Measurements from ENCODE around the gene DCAF11.

DCAF11 gene

GRCh38 chr14:24079491-24080141, 35.0 kb upstream of the DCAF11 start:
- DNase-seq: no peak

DNA sequence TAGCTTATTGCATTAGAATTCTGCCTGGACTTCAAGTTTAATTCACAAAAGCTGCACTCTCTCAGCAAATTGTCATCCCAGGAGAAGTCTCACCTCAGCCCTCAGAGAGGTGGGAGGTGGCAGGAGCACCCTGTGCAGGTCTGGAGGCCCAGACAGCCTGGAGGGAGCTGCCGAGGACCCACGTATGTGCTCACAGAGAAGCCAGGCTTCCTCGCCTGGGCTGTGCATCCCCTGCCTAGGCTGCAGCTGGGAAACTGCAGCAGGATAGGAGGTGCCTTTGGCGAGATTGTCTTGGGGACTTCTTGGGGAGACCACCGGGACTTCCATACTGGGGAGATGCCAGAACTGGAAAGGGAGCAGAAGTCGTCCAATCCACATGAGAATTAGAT, 34.4 kb upstream of the DCAF11 start:
- DNase-seq: no peak

GRCh38 chr14:24080888-24081738, 33.5 kb upstream of the DCAF11 start:
- DNase-seq: peak; percentile 49 to 65 (median 52)

DNA sequence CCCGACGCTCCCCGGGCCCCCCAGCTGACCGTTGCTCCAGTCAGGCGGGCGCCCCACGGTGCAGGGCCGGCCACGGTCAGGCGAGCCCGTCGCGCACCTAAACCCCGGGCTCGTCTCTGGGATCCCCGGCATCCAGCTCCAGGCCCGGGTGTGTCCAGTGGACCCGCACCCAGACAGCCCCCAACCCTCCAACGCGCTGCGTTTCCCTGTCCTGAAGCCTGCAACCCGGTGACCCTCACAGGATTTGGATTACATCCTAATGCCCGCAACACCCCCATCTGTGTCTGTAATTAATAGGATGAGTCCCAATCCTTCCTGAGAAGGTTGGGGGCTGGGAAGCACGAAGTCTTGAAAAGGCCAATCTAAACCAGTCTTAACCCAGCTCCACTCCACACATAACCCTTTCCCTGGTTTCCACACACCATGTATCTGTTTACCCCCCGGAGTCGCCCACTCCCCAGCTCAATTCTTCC, 32.8 kb upstream of the DCAF11 start:
- no peak for DNase-seq

GRCh38 chr14:24082411-24083080, 32.0 kb upstream of the DCAF11 start:
- no peak for DNase-seq

DNA sequence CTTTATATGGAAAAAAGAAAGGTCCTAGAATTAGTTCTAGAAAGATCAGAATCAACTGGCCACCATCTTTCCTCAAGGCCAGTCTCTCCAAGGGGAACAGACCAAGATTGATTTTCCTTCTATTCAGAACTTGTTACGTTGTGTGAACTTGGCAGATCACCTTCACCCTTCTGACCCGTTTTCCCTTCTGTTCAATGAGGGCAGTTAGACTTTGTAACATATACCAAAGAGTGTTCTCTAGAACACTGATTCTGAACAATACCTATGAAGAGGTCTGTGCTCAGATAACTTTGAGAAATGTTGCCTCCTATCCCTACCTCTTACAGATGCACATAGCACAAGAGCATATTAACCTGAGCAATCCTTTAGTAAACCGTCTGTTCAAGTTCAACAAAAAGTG, 31.1 kb upstream of the DCAF11 start:
- no peak for DNase-seq

DNA sequence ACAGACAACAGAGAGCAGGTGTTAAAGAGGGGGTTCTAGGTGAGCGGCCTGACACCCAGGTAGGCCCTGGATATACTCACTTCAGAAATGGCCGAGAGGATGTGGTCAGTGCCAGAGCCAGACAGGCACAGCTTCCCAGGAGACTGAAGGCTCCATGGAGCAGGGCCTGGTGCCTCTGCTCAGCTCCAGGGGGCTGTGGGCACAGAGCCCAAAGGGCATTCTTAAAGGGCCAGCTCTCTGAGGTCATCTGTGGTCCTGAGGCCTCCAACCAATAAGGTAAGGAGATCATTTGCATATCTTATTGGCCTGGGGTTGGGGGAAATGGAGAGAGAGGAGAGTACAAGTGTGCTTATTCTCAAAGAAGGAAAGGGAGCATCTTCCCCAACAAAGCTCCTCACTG, 30.1 kb upstream of the DCAF11 start:
- no peak for DNase-seq

DNA sequence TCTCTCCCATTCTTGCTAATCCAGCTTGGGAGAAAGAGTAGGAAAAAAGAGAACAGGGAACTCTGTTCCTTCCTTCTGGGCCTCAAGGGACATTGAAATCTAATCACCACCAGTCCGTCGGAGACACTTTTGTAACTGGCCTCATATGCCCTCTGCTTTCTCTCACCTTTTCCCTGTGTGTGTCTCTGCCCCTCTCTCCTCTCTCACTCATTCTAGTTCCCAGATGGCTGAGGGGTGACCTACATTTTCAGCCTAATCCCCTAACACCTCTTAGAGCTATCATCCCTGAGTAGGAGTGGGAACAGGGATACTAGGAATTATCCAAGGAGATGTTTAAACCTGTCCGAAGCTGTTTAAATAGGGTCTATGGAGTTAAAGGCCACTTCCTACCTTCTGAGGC, 29.4 kb upstream of the DCAF11 start:
- no peak for DNase-seq

DNA sequence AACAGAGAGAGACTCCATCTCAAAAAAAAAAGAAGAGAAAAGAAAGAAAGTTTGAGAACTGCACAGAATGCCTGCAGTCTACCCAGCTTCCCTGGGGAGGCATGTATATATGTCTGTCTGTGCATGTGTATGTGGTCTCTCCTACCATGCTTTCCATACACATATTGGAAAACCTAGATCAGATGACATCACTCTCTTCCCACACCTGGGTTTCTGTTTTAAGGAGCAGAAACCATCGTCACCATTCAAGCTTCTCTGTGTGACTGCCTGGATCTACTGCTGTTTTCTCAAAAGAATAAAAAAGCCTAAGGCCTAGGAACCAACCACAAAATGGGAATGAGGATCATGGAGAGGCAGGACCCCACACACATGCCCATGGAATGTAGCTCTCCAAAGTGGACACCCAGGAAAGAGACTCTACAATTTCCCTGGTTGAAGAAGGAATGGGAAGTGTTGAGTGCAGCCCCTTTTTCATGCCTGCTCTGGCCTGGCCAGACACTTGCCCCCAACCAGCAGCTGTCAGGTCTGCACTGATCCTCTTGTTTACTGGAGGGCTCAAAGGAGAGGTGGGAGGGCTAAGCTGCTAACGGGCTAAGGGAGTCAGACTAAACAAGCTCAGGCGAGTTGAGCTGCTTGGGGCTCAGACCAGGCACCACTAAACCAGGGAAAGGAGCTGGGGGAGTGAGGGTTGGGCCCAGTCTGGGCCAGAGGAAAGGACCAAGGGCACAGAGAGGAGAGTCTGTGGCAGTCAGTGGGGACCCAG, 28.2 kb upstream of the DCAF11 start:
- no peak for DNase-seq

- no peak for DNase-seq
Measured at GRCh38 chr14:24087004-24087403, 27.6 kb upstream of the DCAF11 start.

DNA sequence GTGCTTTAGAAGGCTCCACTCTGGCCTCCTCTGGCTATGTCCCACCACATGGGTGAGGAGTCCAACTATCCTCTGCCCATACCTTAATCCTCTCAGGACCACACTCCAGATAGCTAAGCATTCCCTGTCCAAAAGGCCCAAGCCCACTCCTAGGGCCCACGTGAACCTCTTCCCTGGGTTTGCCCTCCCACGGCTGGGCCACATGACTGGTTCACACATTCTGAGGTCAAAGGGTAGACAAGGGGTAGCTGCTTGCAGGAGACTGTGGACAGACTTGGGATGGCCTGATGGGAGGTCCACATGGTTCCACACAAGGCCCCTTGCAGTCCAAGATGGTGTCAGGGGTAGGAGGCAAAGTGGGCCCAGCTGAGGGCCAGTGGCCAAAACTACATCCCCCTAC, 26.5 kb upstream of the DCAF11 start:
- no peak for DNase-seq

GRCh38 chr14:24089890-24090289, 24.7 kb upstream of the DCAF11 start:
- DNase-seq: no peak

DNA sequence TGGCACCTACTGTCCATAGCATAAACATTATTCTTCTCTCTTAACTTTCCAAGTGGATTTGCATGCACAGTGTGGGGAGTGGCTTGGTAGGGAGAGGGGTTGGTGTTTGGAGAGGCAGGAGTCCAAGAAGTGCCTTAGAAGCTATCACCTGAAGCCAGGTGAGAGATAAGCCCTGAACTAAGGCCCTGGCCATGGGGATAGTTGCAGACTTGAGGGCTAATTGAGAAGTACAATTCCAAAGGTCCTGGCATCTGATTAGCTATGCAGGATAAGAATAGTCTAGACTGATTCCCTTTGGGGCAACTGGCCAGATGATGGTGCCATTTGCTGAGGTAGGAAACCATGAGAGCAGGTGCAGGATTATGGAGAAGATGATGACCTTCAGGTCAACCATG, 22.5 kb upstream of the DCAF11 start:
- no peak for DNase-seq

GRCh38 chr14:24092505-24093206, 21.9 kb upstream of the DCAF11 start:
- peak; percentile 88 to 92 (median 91) for DNase-seq

DNA sequence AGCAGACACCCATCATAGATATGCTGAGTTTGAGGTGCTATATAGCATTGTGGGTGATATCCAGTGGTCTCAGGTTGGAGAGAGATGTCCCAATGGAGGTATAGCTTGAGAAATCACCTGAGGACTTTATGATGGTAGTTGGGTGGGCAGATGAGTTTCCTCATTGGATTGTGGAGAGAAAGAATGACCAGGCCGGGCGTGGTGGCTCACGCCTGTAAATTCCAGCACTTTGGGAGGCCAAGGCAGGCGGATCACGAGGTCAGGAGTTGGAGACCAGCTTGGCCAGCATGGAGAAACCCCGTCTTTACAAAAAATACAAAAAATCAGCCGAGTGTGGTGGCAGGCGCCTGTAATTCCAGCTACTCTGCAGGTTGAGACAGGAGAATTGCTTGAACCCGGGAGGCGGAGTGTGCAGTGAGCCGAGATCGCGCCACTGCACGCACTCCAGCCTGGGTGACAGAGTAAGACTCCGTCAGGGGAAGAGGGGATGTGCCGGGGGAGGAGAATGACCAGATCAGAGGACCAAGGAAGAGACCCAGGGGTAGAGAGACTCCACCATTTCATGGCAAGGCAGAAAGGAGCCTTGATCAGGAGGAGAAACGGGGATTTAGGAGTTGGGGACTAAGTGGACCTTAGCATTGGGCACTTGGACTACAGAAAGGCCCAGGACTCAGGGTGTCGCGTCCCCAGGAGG, 21.2 kb upstream of the DCAF11 start:
- DNase-seq: no peak

DNA sequence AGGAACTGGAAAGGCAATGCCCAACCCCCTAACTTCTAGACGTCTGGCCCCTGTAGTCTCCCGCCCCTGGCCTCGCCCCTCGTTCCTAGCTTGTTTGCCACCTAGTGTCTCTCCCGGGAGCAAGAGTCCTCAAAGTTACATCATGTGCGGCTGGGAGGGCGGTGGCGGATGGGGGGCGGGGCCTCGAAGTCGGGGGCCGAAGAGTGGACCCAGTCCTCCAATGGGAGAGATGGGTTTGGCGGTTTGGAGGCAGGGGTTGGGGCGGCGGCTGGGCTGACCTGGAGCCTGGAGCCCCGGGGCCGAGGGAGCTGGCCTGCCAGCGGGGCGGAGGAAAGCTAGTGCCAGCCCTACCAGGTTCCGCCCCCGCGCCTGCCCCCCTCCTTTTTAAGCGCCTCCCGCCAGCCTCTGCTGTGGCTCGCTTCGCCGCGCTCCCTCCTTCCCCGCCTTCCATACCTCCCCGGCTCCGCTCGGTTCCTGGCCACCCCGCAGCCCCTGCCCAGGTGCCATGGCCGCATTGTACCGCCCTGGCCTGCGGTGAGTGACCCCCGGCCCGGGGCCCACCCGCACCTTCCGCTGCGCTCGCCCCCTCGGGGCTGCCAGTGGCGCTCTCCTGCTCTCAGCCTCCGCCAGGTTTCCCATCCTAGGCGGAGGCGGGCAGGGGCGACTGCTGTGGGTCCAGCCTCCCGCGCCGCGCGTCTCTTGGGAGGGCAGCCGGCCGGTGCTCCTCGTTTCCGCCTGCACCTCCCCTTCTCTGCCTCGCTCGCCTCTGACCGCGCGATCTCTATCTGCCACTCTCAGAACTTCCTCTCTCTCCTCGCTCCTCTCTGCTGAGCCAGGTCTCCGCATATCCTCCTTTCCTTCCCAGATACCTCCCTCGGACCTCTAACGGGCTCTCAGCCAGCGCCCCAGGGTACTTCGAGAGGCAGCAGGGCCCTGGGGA, 20.4 kb upstream of the DCAF11 start, which contains the start of gene PCK2:
TSS of gene PCK2 (plus strand) at position 411 of the 940 bp plus-strand sequence. CDS start at position 506, 95 bp downstream.
- DNase-seq: peak; percentile 93 to 97 (median 96)

- DNase-seq: peak in 1 of 3 donors; percentile 32
Measured at GRCh38 chr14:24094841-24095270, 19.7 kb upstream of the DCAF11 start.

DNA sequence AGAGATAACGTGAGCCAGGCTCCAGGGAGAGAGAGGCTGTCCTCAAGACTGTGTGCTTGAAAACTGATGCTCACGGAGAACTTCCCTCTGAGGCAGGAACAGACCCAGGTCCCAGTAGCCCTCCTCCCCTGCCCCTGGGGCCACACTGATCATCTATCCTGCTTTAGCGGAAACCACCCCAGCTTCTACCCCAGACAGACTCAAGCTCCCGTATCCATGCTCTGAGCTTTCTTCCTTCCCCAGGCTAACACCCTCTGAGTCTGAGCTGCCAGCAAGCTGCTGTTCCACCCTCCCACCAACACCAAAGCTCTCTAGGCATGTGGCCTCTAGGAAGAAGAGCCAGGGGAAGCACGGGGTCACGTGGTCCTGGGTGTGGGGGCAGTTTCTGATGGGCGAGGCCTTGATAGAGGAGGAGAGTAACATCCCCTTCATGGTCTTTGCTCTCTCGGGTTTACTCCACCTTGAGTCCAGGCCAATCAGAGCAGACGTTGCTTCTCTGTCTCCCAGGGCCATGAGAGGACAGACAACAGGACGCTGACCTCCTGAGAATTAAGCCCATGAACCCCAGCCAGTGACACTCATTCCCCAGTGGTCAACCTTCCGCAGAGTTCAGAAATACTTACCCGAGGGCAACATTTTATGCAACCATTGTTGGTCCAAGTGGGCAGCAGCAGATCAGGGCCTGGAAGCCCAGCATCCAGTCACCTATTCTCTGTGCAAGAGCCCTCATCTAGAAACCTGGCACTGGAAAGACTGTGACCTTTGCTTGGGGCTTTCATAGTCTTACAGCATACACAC, 19.1 kb upstream of the DCAF11 start:
- peak; percentile 85 to 90 (median 86) for DNase-seq

DNA sequence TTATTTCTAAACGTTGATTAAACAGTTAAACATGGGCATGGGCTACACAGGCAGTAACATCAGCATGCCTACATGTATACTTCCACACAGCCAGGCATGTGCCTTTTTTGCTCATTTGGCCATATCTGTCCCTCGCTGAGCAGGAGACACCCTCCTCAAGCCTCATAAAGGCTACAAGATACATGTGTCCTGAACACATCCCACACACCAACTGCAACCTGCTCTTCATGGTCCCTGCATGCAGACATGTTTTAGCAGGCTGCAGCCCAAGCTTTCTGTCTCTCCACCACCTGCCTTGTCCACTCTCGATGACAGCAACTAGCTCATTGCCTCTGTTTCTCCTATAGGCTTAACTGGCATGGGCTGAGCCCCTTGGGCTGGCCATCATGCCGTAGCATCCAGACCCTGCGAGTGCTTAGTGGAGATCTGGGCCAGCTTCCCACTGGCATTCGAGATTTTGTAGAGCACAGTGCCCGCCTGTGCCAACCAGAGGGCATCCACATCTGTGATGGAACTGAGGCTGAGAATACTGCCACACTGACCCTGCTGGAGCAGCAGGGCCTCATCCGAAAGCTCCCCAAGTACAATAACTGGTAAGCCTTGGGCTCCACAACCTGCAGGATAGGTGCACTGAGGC, 17.9 kb upstream of the DCAF11 start:
- DNase-seq: no peak

Data from suppressor macrophage treated with lipopolysaccharide for 1 hour (primary cell).